Gastrocnemius medialis (tissue), 4 donors: Measurements from ENCODE around the gene KHK.

Experiments used
- POLR2A ChIP-seq, 2 donors: fragments of 450-650 bp; IDR thresholded peaks; one replicate each; pipeline ENCODE4 v1.6.1; 2017; ENCODE audit warnings: antibody characterized with exemption in 2 of 2, mild to moderate bottlenecking in 2 of 2, moderate library complexity in 2 of 2
- TF ChIP-seq, protein P1 (sequence below), 5 experiments: fragments of 450-650 bp in 3 of 5; fragments of 200-600 bp in 2 of 5; sonication (generic) in 2 of 5; IDR thresholded peaks in 4 of 5; conservative IDR thresholded peaks in 1 of 5; 1 replicate in 4 of 5; 2 replicates in 1 of 5; pipeline ENCODE4 v1.5.1; 2016 to 2019; ENCODE audit warnings: antibody characterized with exemption in 5 of 5, mild to moderate bottlenecking in 3 of 5, moderate library complexity in 3 of 5

- TF ChIP-seq POLR2A (IDR thresholded peaks at IDR 0.05): no peak
- TF ChIP-seq, protein P1, sequence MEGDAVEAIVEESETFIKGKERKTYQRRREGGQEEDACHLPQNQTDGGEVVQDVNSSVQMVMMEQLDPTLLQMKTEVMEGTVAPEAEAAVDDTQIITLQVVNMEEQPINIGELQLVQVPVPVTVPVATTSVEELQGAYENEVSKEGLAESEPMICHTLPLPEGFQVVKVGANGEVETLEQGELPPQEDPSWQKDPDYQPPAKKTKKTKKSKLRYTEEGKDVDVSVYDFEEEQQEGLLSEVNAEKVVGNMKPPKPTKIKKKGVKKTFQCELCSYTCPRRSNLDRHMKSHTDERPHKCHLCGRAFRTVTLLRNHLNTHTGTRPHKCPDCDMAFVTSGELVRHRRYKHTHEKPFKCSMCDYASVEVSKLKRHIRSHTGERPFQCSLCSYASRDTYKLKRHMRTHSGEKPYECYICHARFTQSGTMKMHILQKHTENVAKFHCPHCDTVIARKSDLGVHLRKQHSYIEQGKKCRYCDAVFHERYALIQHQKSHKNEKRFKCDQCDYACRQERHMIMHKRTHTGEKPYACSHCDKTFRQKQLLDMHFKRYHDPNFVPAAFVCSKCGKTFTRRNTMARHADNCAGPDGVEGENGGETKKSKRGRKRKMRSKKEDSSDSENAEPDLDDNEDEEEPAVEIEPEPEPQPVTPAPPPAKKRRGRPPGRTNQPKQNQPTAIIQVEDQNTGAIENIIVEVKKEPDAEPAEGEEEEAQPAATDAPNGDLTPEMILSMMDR (IDR thresholded peaks at IDR 0.05 in 4 of 5, conservative IDR thresholded peaks at IDR 0.05 in 1 of 5): no peak
These were observed 50.9 kb downstream of the KHK start for GRCh38 chr2:27137322-27137935.
